ENCODE measurements around the gene PRRT1B. TPM values are rescaled to one million over a fixed set of nuclear protein-coding genes. Genes with fewer than 3 reads are reported as not detected.

PRRT1B gene
- total and polyA plus RNA-seq, 9 of the 15 experiments (the other 6 are each of a cell fraction or from before 2014, with no cell fraction given) = not detected

GRCh38 chr9:131518553-131518952 is 26.8 kb upstream of the PRRT1B start (continued):
- TF ChIP-seq E2F6 (IDR thresholded peaks at IDR 0.05; ENCODE audit: borderline replicate concordance in 1 of 2, extremely low read depth in 1 of 2, insufficient read depth in 1 of 2, insufficient read length in 1 of 2, low read depth in 1 of 2, low read length in 1 of 2, poor library complexity in 1 of 2, severe bottlenecking in 1 of 2) (no peak), ESRRA (IDR thresholded peaks at IDR 0.05; ENCODE audit: borderline replicate concordance, low read depth) (no peak), CREB3L1 (IDR thresholded peaks at IDR 0.05; ENCODE audit: borderline replicate concordance, low read depth) (no peak), BCLAF1 (IDR thresholded peaks at IDR 0.05; ENCODE audit: borderline replicate concordance in 1 of 2, control insufficient read depth in 1 of 2, low read depth in 2 of 2, low read length in 1 of 2) (no peak)
